Measurements from ENCODE around the gene ZNF598. TPM values are rescaled to one million over a fixed set of nuclear protein-coding genes. Genes with fewer than 3 reads are reported as not detected.

The ZNF598 gene
- total RNA-seq, 4 donors from 2014 or later = 37.0 to 83.1 (median 49.2) TPM

GRCh38 chr16:1976216-1976520 lies 33.5 kb downstream of the ZNF598 start:
- Histone ChIP-seq H3K36me3 (peaks cover 0 to 58% (median 36%) of the 10 kb centered on the region in 3 donors), H3K4me1 (peaks cover 0 to 40% (median 19%) of the 10 kb centered on the region in 4 donors), H3K4me3 (no peak overlapping the region), H3K9me3 (no peaks in the 10 kb centered on the region), H3K27ac (no peak overlapping the region), H3K27me3 (peaks cover 0 to 37% of the 10 kb centered on the region in 2 donors)
- no peak for DNase-seq (ENCODE audit: low spot score in 2 of 2)
- no peak for TF ChIP-seq CTCF (IDR thresholded peaks at IDR 0.05)
- 93 to 96% methylated on average over 7 to 8 of the region's 8 CpGs for WGBS, 2 donors

- 92 to 95% methylated on average over 25 to 26 of the region's 33 CpGs for WGBS, 2 donors
- Histone ChIP-seq H3K4me3 (no peak overlapping the region), H3K36me3 (peaks cover 0 to 58% (median 36%) of the 10 kb centered on the region in 3 donors), H3K27me3 (peaks cover 0 to 32% of the 10 kb centered on the region in 2 donors), H3K9me3 (no peaks in the 10 kb centered on the region), H3K4me1 (peaks cover 0 to 44% (median 24%) of the 10 kb centered on the region in 4 donors), H3K27ac (no peak overlapping the region)
- TF ChIP-seq POLR2A (IDR thresholded peaks at IDR 0.05) (no peak), CTCF (IDR thresholded peaks at IDR 0.05) (no peak), EP300 (IDR thresholded peaks at IDR 0.05) (no peak)
- no peak for DNase-seq (ENCODE audit: low spot score in 2 of 2)
Observed at GRCh38 chr16:1975432-1976215, 34.0 kb downstream of the ZNF598 start.

- Histone ChIP-seq H3K4me3 (no peak overlapping the region), H3K9me3 (no peaks in the 10 kb centered on the region), H3K27me3 (peaks cover 0 to 20% of the 10 kb centered on the region in 2 donors), H3K4me1 (peaks cover 0 to 32% (median 21%) of the 10 kb centered on the region in 4 donors), H3K27ac (no peak overlapping the region), H3K36me3 (peaks cover 0 to 56% (median 36%) of the 10 kb centered on the region in 3 donors)
- 90 to 92% methylated on average over 27 to 31 of the region's 42 CpGs for WGBS, 2 donors
- no peak for DNase-seq (ENCODE audit: low spot score in 2 of 2)
- TF ChIP-seq EP300 (IDR thresholded peaks at IDR 0.05) (no peak), CTCF (IDR thresholded peaks at IDR 0.05) (no peak), POLR2A (IDR thresholded peaks at IDR 0.05) (no peak)
Observed at GRCh38 chr16:1974157-1975070, 35.2 kb downstream of the ZNF598 start.

DNA sequence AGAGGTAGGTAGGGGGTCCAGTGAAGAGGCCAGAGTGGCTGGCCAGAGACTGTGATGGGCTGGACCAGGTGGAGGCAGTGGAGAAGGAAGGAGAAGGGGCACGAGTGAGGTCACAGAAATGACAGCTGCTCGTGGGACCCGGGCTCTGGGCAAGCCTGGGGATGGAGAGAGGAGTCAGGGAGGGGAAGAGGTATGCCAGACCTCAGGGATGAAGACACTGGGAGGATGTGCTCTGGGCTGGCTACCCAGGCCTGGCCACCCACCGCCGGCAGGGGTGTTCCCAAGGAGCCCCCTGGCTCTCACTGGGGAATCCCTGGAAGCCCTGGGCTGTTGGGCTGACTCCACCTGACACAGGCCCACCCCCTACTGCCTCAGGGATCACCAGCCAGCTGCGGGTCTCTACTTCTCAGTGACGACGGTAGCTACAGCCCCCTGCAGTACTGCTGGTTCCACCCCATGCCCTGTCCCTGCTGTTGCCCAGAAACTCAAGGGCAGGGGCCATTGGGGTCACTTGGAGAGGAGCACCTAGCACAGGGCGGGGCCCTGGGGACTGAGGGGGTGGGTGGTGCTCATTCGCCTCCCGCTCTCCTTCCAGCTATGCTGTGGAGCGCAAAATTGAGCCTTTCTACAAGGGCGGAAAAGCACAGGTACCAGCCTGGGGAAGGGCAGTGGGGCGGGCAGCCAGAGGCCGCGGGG lies 36.0 kb downstream of the ZNF598 start:
- H3K36me3 ChIP-seq = peaks cover 0 to 48% (median 36%) of the 10 kb centered on the region in 3 donors

More for the DNA sequence above, 36.0 kb downstream of the ZNF598 start:
- Histone ChIP-seq H3K4me1 (peaks cover 0 to 27% (median 20%) of the 10 kb centered on the region in 4 donors), H3K27ac (no peak overlapping the region), H3K27me3 (peaks cover 0 to 12% of the 10 kb centered on the region in 2 donors), H3K4me3 (no peak overlapping the region), H3K9me3 (no peaks in the 10 kb centered on the region)
- TF ChIP-seq EP300 (IDR thresholded peaks at IDR 0.05) = no peak
- no peak for TF ChIP-seq POLR2A (IDR thresholded peaks at IDR 0.05)
- TF ChIP-seq CTCF (IDR thresholded peaks at IDR 0.05) = no peak
- WGBS, 2 donors = 82 to 89% methylated on average over 15 to 16 of the region's 16 CpGs
- no peak for DNase-seq (ENCODE audit: low spot score in 2 of 2)
